Activated naive CD4-positive, alpha-beta T cell treated with Interleukin-2 at 50 U/mL for 16 hours (primary cell): Measurements from ENCODE around the gene TJP2.
"Not testable (repeated sequence)": the region's sequence is repeated elsewhere in the genome, so short reads cannot be mapped to it uniquely, and the experiment has no call there.

Source experiments
- DNase-seq: peaks from one replicate; pipeline ENCODE4 v3.0.0-alpha.2; 2020

Gene TJP2

DNA sequence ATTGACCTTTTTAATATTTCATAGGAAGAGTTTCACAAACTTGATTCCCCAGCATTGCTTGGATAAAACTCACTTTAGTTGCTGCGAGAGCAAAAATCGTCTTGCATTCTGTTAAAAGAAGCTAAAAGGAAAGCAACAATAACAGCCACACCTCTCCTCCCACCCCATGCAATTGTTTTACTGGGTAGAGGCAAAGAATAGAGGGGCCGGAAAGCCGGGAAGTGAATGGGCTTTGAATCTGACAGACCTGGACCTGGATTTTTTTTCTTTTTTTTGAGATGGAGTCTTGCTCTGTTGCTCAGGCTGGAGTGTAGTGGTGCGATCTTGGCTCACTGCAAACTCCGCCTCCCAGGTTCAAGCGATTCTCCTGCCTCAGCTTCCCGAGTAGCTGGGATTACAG is 9.5 kb upstream of the TJP2 start:
- DNase-seq: not testable (repeated sequence)

- DNase-seq: no peak
Measured at GRCh38 chr9:69165581-69165980, 8.5 kb upstream of the TJP2 start.

DNA sequence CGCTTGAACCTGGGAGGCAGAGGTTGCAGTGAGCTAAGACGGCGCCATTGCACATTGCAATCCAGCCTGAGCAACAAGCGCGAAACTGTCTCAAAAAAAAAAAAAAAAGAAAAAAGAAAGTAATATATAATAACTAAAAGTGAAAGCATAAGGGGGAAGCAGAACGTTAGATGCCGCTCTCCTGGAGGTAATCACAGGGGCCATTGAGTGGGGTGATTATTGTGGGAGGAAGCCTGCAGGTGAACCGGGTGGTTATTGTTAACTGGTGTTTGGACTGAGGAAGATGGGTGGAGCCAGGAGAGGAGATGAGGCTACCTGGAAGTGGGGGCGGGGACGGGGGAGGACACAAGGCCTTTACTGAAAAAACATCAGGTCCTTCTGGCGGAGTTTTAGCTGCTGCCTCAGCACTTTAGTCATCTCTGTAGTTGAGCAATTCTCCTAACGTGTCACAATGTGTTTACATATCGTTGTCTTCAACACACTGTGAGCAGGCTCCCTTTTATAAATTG is 5.3 kb upstream of the TJP2 start:
- DNase-seq: peak; percentile 72

- DNase-seq: no peak
Measured at GRCh38 chr9:69170231-69170630, 3.8 kb upstream of the TJP2 start.

DNA sequence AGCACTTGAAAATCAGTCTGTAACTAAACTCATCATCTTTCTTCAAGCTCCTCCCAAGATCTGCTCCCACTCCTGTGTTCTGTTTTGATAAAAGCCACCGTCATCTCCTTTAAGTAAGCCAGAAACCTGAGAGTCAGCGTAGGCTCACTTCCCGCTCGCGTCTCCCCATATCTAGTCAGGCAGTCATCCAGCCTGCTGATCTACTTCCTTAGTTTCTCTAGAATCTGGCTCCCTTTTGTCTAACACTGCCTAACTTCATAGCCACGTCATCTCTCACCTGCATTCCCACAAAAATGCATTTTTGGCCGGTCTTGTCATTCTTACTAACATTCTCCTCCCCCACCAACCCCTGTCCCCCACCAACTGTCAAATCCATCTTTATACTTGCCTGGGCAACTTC is 3.0 kb upstream of the TJP2 start:
- DNase-seq: no peak

DNA sequence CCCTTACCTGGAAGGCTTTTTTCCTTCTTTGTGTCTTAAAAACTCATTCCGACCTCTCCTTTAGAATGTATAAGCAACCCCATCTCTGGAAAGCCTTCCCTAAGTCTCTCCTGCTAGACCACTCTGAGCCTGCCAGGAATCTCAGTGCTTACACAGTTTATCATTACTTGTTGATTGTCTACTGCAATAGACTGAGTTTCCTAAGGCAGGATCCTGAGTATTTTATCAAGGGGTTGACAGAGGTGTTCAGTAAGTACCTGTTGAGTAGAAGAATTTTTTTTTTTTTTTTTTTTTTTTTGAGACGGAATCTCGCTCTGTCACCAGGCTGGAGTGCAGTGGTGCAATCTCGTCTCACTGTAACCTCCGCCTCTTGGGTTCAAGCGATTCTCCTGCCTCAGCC is 2.6 kb upstream of the TJP2 start:
- no peak for DNase-seq

- no peak for DNase-seq
Measured at GRCh38 chr9:69172895-69173294, 1.2 kb upstream of the TJP2 start.

GRCh38 chr9:69173497-69173890 is 583 bp upstream of the TJP2 start:
- no peak for DNase-seq

- peak; percentile 68 for DNase-seq
Measured at GRCh38 chr9:69174616-69175463, 763 bp downstream of the TJP2 start.

- DNase-seq: no peak
Measured at GRCh38 chr9:69175486-69175885, 1.4 kb downstream of the TJP2 start.

DNA sequence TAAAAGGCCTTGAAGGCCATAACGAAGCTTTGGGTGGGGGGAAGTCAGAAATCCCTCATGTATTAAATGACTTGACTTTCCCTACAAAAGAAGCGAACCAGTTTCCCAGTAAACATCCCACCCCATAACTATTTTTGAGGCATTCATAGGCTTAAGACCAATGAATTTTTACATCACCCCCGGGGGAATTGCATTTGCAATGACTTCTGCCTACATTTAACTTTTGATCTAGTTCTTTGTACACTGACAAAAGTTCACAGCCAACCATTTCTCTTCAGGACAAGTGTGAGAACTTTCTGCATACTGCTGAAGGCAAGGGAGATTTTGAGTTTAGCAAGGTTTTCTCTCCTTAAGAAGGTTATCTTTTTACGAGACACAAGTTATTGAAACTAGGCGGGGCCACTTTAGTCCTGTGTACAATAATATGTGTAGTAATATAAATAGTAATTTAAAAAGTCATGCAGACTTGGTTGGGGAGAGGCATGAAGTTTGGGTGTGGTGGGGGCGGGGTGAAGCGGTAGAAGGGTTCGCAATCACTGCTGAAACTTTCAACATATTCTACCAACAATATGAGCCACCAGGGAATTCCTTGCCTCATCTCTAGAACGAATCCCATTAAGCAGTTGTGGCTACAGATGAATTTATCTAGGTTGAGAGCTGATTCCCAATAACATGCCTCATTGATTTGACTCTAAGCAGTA is 2.5 kb downstream of the TJP2 start:
- no peak for DNase-seq

DNA sequence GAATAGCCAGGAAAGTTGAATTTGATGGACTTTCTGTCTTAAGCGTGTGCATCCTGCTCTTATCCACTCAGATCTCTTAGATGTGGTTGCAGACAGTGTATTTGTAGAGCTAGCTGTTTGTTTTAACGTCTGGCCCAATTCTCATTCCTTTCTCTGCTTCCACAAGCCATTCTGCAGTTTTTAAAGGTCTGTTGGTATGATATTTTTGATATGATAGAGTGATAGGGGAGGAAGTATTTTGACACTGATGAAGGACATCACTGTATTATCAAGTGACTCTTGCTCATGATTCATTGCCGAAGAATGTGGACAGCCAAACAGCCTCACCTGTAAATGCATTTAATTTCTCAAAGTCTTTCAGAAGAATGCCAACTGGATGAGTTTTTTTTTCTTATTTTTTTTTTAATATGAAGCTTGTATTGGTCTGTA is 4.5 kb downstream of the TJP2 start:
- no peak for DNase-seq

DNA sequence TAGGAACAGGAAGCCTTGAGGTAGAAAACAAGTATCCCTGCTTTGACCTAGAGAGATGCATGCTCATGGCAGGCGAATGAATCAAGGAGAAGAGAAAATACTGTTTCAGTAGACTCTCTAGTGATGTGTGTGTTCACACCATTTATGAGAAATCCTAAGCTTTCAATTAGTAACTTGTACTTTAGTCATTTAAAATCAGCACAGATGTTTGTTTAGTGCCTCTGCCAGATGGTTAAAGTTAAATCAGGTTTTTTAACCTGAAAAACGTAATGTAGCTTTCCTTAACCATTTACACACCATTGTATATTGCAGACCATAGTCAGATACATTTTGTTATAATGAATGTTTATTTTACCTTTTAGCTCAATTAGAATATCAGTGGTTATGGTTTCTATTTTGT is 5.0 kb downstream of the TJP2 start:
- no peak for DNase-seq

DNA sequence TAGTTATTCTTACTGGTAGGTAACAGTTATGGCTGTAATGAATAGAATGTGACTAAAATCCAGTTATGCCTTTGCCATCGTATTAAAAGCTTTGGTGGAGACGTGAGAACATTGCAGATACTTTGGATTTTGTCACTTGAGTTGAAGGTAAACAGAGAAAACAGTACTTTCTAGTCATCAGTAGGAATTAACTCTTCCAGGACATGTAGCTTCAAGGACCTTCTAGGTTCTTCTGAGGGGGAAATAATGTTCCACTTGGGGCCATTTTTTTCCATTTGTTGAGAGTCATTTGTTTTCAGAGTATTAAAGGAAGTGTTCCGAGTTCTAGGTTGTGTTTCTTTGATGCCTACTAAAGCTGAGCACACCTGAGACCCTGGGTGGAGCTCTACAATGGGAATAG is 6.1 kb downstream of the TJP2 start:
- no peak for DNase-seq

DNA sequence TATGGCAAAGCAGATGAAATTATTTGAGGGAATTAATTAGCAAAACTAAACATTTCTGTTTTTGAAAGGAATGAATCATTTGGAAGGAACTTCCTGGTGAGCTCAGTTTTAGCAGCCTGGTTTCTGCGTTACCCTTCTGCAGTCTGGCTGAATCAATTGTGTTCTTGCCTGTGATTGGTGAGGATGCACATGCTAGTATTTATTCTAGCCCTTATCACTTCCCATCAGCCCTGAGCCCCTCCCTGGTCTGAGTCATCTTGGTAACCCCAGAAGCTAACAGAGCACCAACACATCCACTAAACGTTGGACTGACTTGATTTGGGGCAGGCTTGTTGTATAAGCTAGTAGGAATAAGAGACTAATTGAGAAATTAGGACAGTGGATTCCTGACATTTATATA is 6.6 kb downstream of the TJP2 start:
- DNase-seq: peak; percentile 57

DNA sequence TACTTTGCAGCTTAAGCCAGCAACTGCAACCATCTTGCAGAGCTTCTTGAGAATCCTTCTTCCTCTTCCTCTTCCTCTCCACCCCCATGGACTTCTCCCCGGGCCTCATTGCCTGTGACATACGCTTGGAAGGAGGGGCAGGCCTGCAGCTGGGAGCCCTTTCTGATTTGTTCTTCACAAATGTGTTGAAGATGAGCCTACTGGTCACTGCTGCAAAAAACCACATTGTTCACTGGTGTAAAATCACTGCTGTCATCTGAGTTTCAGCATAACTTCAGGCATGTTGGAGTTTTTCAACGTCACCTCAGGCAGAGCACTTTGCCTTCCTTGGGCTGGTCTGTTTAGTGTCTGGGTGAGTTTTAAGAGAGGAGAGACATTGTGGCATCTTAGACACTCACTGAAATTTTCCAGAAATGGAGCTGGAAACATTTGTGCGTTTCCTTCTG is 7.9 kb downstream of the TJP2 start:
- no peak for DNase-seq

DNA sequence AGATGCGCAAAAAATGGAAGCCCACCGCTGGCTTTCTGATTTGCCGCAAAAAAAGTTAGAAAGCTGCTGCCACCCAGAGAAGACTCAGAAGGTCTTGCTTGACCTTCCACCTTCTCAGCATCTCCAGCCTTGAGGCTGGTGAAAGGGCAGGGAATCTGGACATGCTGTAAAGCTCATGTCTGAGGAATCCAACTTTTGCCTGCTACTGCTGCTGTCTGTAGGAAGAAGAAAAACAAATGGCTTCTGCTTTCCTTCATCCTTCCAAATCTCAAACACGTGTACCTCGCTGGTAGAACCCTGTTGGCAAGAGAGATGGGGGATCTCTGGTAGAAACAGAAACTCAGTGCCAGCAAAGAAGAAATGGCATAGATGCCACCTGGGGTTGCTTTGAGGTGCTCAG is 10.2 kb downstream of the TJP2 start:
- DNase-seq: no peak

GRCh38 chr9:69186841-69187611 is 12.9 kb downstream of the TJP2 start:
- DNase-seq: no peak

DNA sequence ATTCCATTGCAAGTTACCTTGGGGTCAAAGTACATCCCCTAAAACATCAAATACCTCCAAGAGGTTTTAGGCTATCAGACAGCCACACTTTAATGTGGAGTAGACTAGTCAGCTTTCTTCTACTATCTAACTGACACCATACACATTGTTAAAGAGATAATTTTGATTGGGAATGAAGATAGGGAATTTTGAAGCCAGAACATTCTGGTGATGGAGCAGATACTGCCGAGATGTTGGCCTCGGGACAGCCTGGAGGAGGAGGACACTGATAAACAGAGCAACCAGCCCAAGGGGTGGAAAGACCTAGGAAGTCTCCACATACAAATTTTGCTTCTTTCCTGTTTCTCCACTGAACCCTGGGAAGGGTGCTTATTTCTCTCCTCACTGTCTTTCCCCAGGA is 14.9 kb downstream of the TJP2 start:
- no peak for DNase-seq

DNA sequence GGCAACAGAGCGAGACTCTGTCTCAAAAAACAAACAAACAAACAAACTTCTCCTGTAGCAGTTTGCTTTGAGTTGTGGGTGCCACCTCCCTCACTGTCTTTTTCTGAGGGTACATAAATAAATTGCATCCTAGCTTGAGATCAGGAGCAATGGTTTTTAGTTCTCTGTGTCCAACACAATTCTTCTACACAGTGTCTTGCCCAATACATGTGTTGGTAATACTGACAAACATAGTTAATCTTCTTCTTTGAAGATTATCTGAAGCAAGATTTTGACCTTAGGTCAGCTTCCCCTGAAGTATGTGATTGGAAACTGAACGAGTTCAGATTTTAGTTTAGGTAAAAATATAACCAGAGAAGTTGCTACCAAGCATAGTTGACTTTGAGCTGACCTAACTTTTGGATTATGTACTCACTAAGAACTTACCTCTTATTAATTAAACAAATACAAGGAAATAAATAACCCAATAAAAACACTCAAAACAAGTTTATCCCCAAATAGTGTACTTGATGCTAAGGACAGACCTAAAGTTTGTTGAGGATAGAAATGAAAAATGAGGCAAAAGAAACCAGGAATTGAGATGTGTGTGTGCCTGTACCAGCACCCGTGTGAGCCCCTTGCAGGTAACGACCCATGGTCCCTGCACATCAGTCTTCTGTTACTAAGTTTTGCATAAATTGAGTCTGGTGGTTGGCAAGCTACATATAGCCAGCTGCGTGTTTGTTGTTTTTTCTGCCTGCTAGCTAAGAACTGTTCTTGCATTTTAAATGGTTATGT is 16.2 kb downstream of the TJP2 start:
- no peak for DNase-seq

DNA sequence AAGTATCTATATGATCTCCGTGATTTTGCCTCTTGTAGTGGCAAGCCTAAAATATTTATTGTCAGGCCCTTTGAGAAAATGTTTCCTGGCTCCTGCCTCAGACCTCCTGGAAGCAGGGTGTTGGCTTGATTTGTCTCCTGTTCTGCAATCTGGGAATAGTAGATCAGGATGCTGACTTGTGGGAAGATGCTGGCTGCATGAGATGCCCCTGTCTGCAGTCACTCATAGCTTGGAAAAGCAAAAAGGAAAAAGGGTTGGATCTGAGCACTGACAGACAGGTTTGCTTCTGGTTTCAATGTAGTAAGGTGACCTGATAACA is 16.7 kb downstream of the TJP2 start:
- DNase-seq: no peak

DNA sequence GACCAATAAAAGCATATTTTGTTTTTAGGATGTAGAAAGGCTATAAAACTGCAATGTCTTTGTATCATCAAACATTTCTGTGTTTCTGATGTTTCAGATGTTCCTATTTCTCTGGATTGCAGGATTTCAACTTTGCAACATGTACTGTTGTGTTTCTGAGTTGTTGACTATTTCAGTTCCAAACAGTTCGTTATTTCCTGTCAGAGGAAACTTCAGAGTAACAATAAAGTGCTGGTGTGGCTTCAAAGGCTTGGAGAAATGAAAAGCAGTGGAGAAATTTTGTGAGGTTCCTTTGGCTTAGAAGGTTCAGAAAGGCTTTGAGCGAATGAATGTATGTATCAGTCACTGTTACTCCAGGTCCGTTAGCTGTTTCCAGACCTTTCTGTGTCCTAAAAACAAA is 17.2 kb downstream of the TJP2 start:
- no peak for DNase-seq

- no peak for DNase-seq
Measured at GRCh38 chr9:69192214-69192613, 18.1 kb downstream of the TJP2 start.
